ENCODE measurements around the gene MPPED2. TPM values are rescaled to one million over a fixed set of nuclear protein-coding genes. Genes with fewer than 3 reads are reported as not detected.

Gene MPPED2
- polyA plus RNA-seq, 3 donors = 0.29 to 0.59 (median 0.52) TPM

- Histone ChIP-seq H2AFZ (ENCODE audit: insufficient read depth, low read depth, low read length, poor library complexity, severe bottlenecking) (no peak overlapping the region), H3K27ac (ENCODE audit: low read depth in 1 of 2, low read length in 2 of 2) (no peak overlapping the region), H3K36me3 (replicated peaks in 1 of 2; ENCODE audit: control insufficient read depth in 1 of 2, insufficient read depth in 2 of 2, low read length in 2 of 2) (no peaks in the 10 kb centered on the region), H3K4me2 (replicated peaks; ENCODE audit: extremely low read depth, low read length, poor library complexity, severe bottlenecking) (no peak overlapping the region), H3K9ac (ENCODE audit: insufficient read depth, low read length, poor library complexity, severe bottlenecking) (no peak overlapping the region), H3K4me1 (ENCODE audit: control insufficient read depth in 1 of 2, insufficient read depth in 2 of 2, low read length in 2 of 2) (no peaks in the 10 kb centered on the region), H4K20me1 (ENCODE audit: insufficient read depth, low read length) (no peaks in the 10 kb centered on the region), H3K27me3 (ENCODE audit: control insufficient read depth in 2 of 2, insufficient read depth in 2 of 2, low read length in 2 of 2) (no peaks in the 10 kb centered on the region), H3K4me3 (replicated peaks in 1 of 3; ENCODE audit: low read depth in 2 of 3, low read length in 3 of 3) (no peak overlapping the region), H3K79me2 (ENCODE audit: insufficient read depth, low read length) (no peaks in the 10 kb centered on the region), H3K9me3 (replicated peaks in 1 of 2; ENCODE audit: control insufficient read depth in 1 of 2, insufficient read depth in 1 of 2, low read length in 2 of 2) (no peaks in the 10 kb centered on the region)
- Mint-ChIP-seq H3K27ac (no peak overlapping the region), H3K4me3 (no peak overlapping the region), H3K27me3 (ENCODE audit: low read depth in 3 of 3) (peaks cover 0 to 1% (median 0%) of the 10 kb centered on the region in 3 donors), H3K36me3 (no peaks in the 10 kb centered on the region), H3K4me1 (no peaks in the 10 kb centered on the region), H3K9me3 (no peaks in the 10 kb centered on the region)
- WGBS (ENCODE audit: insufficient coverage) = 85% methylated on average over 2 of the region's 4 CpGs
- intact Hi-C loops (cut with micrococcal nuclease) = no loop called here
- DNase-seq = no peak
- TF ChIP-seq CTCF (IDR thresholded peaks at IDR 0.05) = no peak
Observed at GRCh38 chr11:30440510-30440909, 145.6 kb downstream of the MPPED2 start.

DNA sequence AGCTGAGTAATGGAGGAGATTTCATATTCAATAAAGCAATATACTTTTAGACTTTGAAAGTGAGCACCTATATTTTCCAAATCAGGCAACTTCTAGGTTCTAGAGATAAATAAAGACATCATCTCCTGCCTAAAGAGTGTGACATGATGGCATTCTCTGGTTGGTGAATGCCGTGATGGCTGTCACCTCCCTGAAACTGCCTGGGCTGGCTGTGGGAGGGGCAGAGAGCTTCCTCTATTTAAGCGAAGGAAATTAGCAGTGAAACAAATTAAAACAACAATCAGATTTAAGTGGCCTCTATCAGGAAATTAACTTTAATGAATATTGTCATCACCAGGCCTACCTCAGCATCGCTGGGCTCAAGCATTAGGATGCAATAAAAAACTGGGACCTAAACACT lies 149.4 kb downstream of the MPPED2 start:
- Histone ChIP-seq H3K36me3 (replicated peaks in 1 of 2; ENCODE audit: control insufficient read depth in 1 of 2, insufficient read depth in 2 of 2, low read length in 2 of 2) (no peaks in the 10 kb centered on the region), H3K4me3 (replicated peaks in 1 of 3; ENCODE audit: low read depth in 2 of 3, low read length in 3 of 3) (no peak overlapping the region), H2AFZ (ENCODE audit: insufficient read depth, low read depth, low read length, poor library complexity, severe bottlenecking) (no peak overlapping the region), H3K79me2 (ENCODE audit: insufficient read depth, low read length) (no peaks in the 10 kb centered on the region), H3K4me2 (replicated peaks; ENCODE audit: extremely low read depth, low read length, poor library complexity, severe bottlenecking) (no peak overlapping the region), H3K4me1 (ENCODE audit: control insufficient read depth in 1 of 2, insufficient read depth in 2 of 2, low read length in 2 of 2) (no peaks in the 10 kb centered on the region), H4K20me1 (ENCODE audit: insufficient read depth, low read length) (no peaks in the 10 kb centered on the region), H3K9me3 (replicated peaks in 1 of 2; ENCODE audit: control insufficient read depth in 1 of 2, insufficient read depth in 1 of 2, low read length in 2 of 2) (no peaks in the 10 kb centered on the region), H3K27ac (ENCODE audit: low read depth in 1 of 2, low read length in 2 of 2) (no peak overlapping the region), H3K9ac (ENCODE audit: insufficient read depth, low read length, poor library complexity, severe bottlenecking) (no peak overlapping the region), H3K27me3 (ENCODE audit: control insufficient read depth in 2 of 2, insufficient read depth in 2 of 2, low read length in 2 of 2) (no peaks in the 10 kb centered on the region)
- Mint-ChIP-seq H3K4me1 (peaks cover 3% of the 10 kb centered on the region), H3K9me3 (peaks cover 0 to 2% (median 0%) of the 10 kb centered on the region in 7 donors), H3K4me3 (no peak overlapping the region), H3K36me3 (no peaks in the 10 kb centered on the region), H3K27me3 (ENCODE audit: low read depth in 3 of 3) (peaks cover 0 to 3% (median 0%) of the 10 kb centered on the region in 3 donors), H3K27ac (no peak overlapping the region)
- DNase-seq = no peak
- no peak for TF ChIP-seq CTCF (IDR thresholded peaks at IDR 0.05)
- intact Hi-C loops (cut with micrococcal nuclease) = no loop called here
- 43% methylated on average over 2 of the region's 3 CpGs for WGBS (ENCODE audit: insufficient coverage)

Data from CD14-positive monocyte (primary cell).